Hepatocyte (in vitro differentiated cells): Measurements from ENCODE around the gene PDLIM5.
"Not testable (repeated sequence)": the region's sequence is repeated elsewhere in the genome, so short reads cannot be mapped to it uniquely, and the experiment has no call there.

Experiments
- CTCF ChIP-seq: fragments of 200-600 bp; sonication (generic); IDR thresholded peaks from 2 replicates; pipeline ENCODE4 v1.5.1; 2016; ENCODE audit warnings: antibody characterized with exemption, mild to moderate bottlenecking; ENCODE audit not compliant: poor library complexity
- EZH2phosphoT487 ChIP-seq: fragments of 200-600 bp; sonication (generic); IDR thresholded peaks from one replicate; pipeline ENCODE4 v1.6.1; 2018; ENCODE audit warnings: antibody characterized with exemption, mild to moderate bottlenecking, low read depth, moderate library complexity; ENCODE audit not compliant: unreplicated experiment, severe bottlenecking

GRCh38 chr4:94478805-94479204, 27.1 kb downstream of the PDLIM5 start:
- TF ChIP-seq CTCF, EZH2phosphoT487: not testable (repeated sequence)
